Prostate gland (tissue), 2 donors: ENCODE measurements around the gene RAD1. TPM values are rescaled to one million over a fixed set of nuclear protein-coding genes. Genes with fewer than 3 reads are reported as not detected.
A peak's percentile ranks its signal among the peaks of the same experiment; 100 is the strongest.

Experiments
- DNase-seq: peaks from one replicate; pipeline ENCODE4 v3.0.0-alpha.2; 2019; ENCODE audit warnings: low spot score
- H3K27ac ChIP-seq, 2 donors: fragments of 200-600 bp; sonication (generic); 2 replicates each; pipeline ENCODE4 v1.5.1; 2017 to 2019
- H3K27me3 ChIP-seq: fragments of 200-600 bp; sonication (generic); replicated peaks from 2 replicates; pipeline ENCODE4 v1.5.1; 2019; ENCODE audit not compliant: insufficient read depth
- H3K36me3 ChIP-seq, 2 donors: fragments of 200-600 bp; sonication (generic); 1 replicate in 1 of 2; 2 replicates in 1 of 2; pipeline versions ENCODE4 v1.5.1 to v1.8.1; 2017 to 2019
- H3K4me1 ChIP-seq: fragments of 200-600 bp; sonication (generic); replicated peaks from 2 replicates; pipeline ENCODE4 v1.5.1; 2019
- H3K4me3 ChIP-seq, 2 donors: fragments of 200-600 bp; sonication (generic); 2 replicates each; pipeline ENCODE4 v1.5.1; 2017 to 2019
- H3K9me3 ChIP-seq: fragments of 200-600 bp; sonication (generic); 2 replicates; pipeline ENCODE4 v1.5.1; 2017
- CTCF ChIP-seq, 4 experiments: fragments of 200-600 bp in 2 of 4; fragments of 450-650 bp in 2 of 4; sonication (generic) in 2 of 4; IDR thresholded peaks; 1 replicate in 3 of 4; 2 replicates in 1 of 4; pipeline ENCODE4 v1.5.1; 2016 to 2019; ENCODE audit warnings: antibody characterized with exemption in 4 of 4, mild to moderate bottlenecking in 2 of 4, moderate library complexity in 2 of 4
- POLR2A ChIP-seq: fragments of 450-650 bp; IDR thresholded peaks from one replicate; pipeline ENCODE4 v1.6.1; 2016; ENCODE audit warnings: antibody characterized with exemption, mild to moderate bottlenecking
- POLR2AphosphoS5 ChIP-seq: sonication (generic); formaldehyde crosslinking; IDR thresholded peaks from one replicate; pipeline ENCODE4 v1.6.1; 2017; ENCODE audit warnings: antibody characterized with exemption
- WGBS: methylation state at CpG from one replicate; pipeline ENCODE4 v1.1.5; 2018; 5-methylcytosine and 5-hydroxymethylcytosine counted together
- intact Hi-C: fragments of 100-400 bp; cut with DNase I; formaldehyde crosslinking; loops from one replicate; pipeline ENCODE4 v1.14.2; 2022
- total RNA-seq, 2 donors: library from RNA; depleted of rRNA; stranded (reverse); fragments of >200 nt; gene quantifications; one replicate each; pipeline ENCODE4 v1.1.0, GENCODE V29; 2016

Gene RAD1
- total RNA-seq, result 10 to 100 TPM; 18.4 to 28.1 TPM

- H3K4me1 ChIP-seq, result peaks cover 3% of the 10 kb centered on the region
- under 1% methylated on average over 67 of the region's 67 CpGs for WGBS
Observed at GRCh38 chr5:34915139-34915855, at the start of gene RAD1, which contains the start of gene BRIX1. Gene RAD1, minus strand, starts transcription at chr5:34915504. Its CDS starts 612 bp downstream, at chr5:34914892. Gene BRIX1, plus strand, starts transcription at chr5:34915711. Its CDS starts 28 bp downstream, at chr5:34915739.

GRCh38 chr5:34959323-34959722 lies 44.0 kb upstream of the RAD1 start:
- Histone ChIP-seq H3K36me3 (no peaks in the 10 kb centered on the region), H3K27me3 (no peaks in the 10 kb centered on the region), H3K4me3 (no peak overlapping the region), H3K4me1 (no peaks in the 10 kb centered on the region), H3K27ac (no peak overlapping the region), H3K9me3 (no peaks in the 10 kb centered on the region)
- TF ChIP-seq POLR2AphosphoS5 (no peak), POLR2A (no peak), CTCF (IDR thresholded peaks at IDR 0.05) (no peak)
- DNase-seq, result no peak
- intact Hi-C loops, result loop anchor here (10.0 kb wide), 1 partner anchor 235 kb away; no protein-coding TSS in a partner anchor
- 92% methylated on average over 1 of the region's 1 CpG for WGBS

More at GRCh38 chr5:34915139-34915855, at the start of gene RAD1, which contains the start of gene BRIX1:
- Histone ChIP-seq H3K4me3 (peak within 1 kb of the TSS; percentile 75 to 89), H3K27ac (peak within 1 kb of the TSS; percentile 84 to 87), H3K9me3 (no peaks in the 10 kb centered on the region), H3K36me3 (no peaks in the 10 kb centered on the region), H3K27me3 (no peaks in the 10 kb centered on the region)
- TF ChIP-seq POLR2AphosphoS5 (peak; percentile 96), POLR2A (no peak), CTCF (IDR thresholded peaks at IDR 0.05) (peak in 3 of 4 experiments; percentile 8 to 50 (median 39))
- peak; percentile 96 for DNase-seq
- intact Hi-C loops, result no loop called here

GRCh38 chr5:34957857-34958690 lies 42.8 kb upstream of the RAD1 start:
- intact Hi-C loops, result loop anchor here (10.0 kb wide), 1 partner anchor 237 kb away; no protein-coding TSS in a partner anchor
- TF ChIP-seq CTCF (IDR thresholded peaks at IDR 0.05) (peak in 2 of 4 experiments; percentile 11 to 28), POLR2AphosphoS5 (no peak)
- 42% methylated on average over 5 of the region's 5 CpGs for WGBS

GRCh38 chr5:34957321-34957720 lies 42.0 kb upstream of the RAD1 start:
- no peak for DNase-seq
- no peaks in the 10 kb centered on the region for H3K36me3 ChIP-seq
- intact Hi-C loops, result loop anchor here (10.0 kb wide), 1 partner anchor 237 kb away; no protein-coding TSS in a partner anchor
- H3K9me3 ChIP-seq, result no peaks in the 10 kb centered on the region
- H3K4me3 ChIP-seq, result no peak overlapping the region
- 98% methylated on average over 1 of the region's 1 CpG for WGBS
- no peaks in the 10 kb centered on the region for H3K27me3 ChIP-seq
- H3K4me1 ChIP-seq, result no peaks in the 10 kb centered on the region
- no peak for TF ChIP-seq CTCF (IDR thresholded peaks at IDR 0.05)
- no peak for TF ChIP-seq POLR2AphosphoS5
- H3K27ac ChIP-seq, result no peak overlapping the region

More at GRCh38 chr5:34957857-34958690, 42.8 kb upstream of the RAD1 start:
- H3K4me1 ChIP-seq, result no peaks in the 10 kb centered on the region
- no peaks in the 10 kb centered on the region for H3K27me3 ChIP-seq
- no peak for DNase-seq
- no peaks in the 10 kb centered on the region for H3K9me3 ChIP-seq
- no peaks in the 10 kb centered on the region for H3K36me3 ChIP-seq
- no peak overlapping the region for H3K4me3 ChIP-seq
- no peak overlapping the region for H3K27ac ChIP-seq
